ENCODE data around the gene B3GNT5.

B3GNT5 gene

GRCh38 chr3:183215591-183216202 is 37.4 kb upstream of the B3GNT5 start:
- Histone ChIP-seq H3K27me3 (ENCODE audit: insufficient read depth, low read depth, severe bottlenecking) (no peaks in the 10 kb centered on the region), H3K4me3 (ENCODE audit: low read depth, low read length) (no peak overlapping the region), H3K36me3 (no peaks in the 10 kb centered on the region), H3K27ac (no peak overlapping the region), H3K9me3 (ENCODE audit: severe bottlenecking) (no peaks in the 10 kb centered on the region)
- DNase-seq = no peak
- TF ChIP-seq CTCF (IDR thresholded peaks at IDR 0.05; ENCODE audit: low read depth, low read length) = no peak

GRCh38 chr3:183217548-183218332 is 35.3 kb upstream of the B3GNT5 start:
- H3K27me3 ChIP-seq (ENCODE audit: insufficient read depth, low read depth, severe bottlenecking) = no peaks in the 10 kb centered on the region
- no peak for TF ChIP-seq CTCF (IDR thresholded peaks at IDR 0.05; ENCODE audit: low read depth, low read length)
- H3K36me3 ChIP-seq = no peaks in the 10 kb centered on the region
- no peak overlapping the region for H3K27ac ChIP-seq
- H3K9me3 ChIP-seq (ENCODE audit: severe bottlenecking) = no peaks in the 10 kb centered on the region
- no peak overlapping the region for H3K4me3 ChIP-seq (ENCODE audit: low read depth, low read length)
- no peak for DNase-seq

GRCh38 chr3:183218826-183219225 is 34.2 kb upstream of the B3GNT5 start:
- Histone ChIP-seq H3K36me3 (no peaks in the 10 kb centered on the region), H3K9me3 (ENCODE audit: severe bottlenecking) (no peaks in the 10 kb centered on the region), H3K27me3 (ENCODE audit: insufficient read depth, low read depth, severe bottlenecking) (no peaks in the 10 kb centered on the region), H3K4me3 (ENCODE audit: low read depth, low read length) (no peak overlapping the region), H3K27ac (no peak overlapping the region)
- no peak for DNase-seq
- TF ChIP-seq CTCF (IDR thresholded peaks at IDR 0.05; ENCODE audit: low read depth, low read length) = no peak

GRCh38 chr3:183220828-183221227 is 32.2 kb upstream of the B3GNT5 start:
- H3K4me3 ChIP-seq (ENCODE audit: low read depth, low read length) = no peak overlapping the region
- H3K27me3 ChIP-seq (ENCODE audit: insufficient read depth, low read depth, severe bottlenecking) = no peaks in the 10 kb centered on the region
- no peak for DNase-seq
- no peaks in the 10 kb centered on the region for H3K9me3 ChIP-seq (ENCODE audit: severe bottlenecking)
- no peak overlapping the region for H3K27ac ChIP-seq
- no peak for TF ChIP-seq CTCF (IDR thresholded peaks at IDR 0.05; ENCODE audit: low read depth, low read length)
- H3K36me3 ChIP-seq = no peaks in the 10 kb centered on the region

GRCh38 chr3:183222631-183223235 is 30.3 kb upstream of the B3GNT5 start:
- Histone ChIP-seq H3K36me3 (no peaks in the 10 kb centered on the region), H3K9me3 (ENCODE audit: severe bottlenecking) (no peaks in the 10 kb centered on the region), H3K4me3 (ENCODE audit: low read depth, low read length) (no peak overlapping the region), H3K27ac (no peak overlapping the region), H3K27me3 (ENCODE audit: insufficient read depth, low read depth, severe bottlenecking) (no peaks in the 10 kb centered on the region)
- DNase-seq = no peak
- no peak for TF ChIP-seq CTCF (IDR thresholded peaks at IDR 0.05; ENCODE audit: low read depth, low read length)

Data from WERI-Rb-1 (cell line).